IMR-90 (cell line): Measurements from ENCODE around the gene BRIP1.

Experiments
- MXI1 ChIP-seq: IDR thresholded peaks from 2 replicates; pipeline ENCODE4 v1.6.1; 2012; ENCODE audit warnings: low read depth, mild to moderate bottlenecking, low read length, moderate library complexity, borderline replicate concordance
- POLR2A ChIP-seq: IDR thresholded peaks from 2 replicates; pipeline ENCODE4 v1.6.1; 2012; ENCODE audit warnings: mild to moderate bottlenecking, low read depth, low read length
- RCOR1 ChIP-seq: IDR thresholded peaks from 2 replicates; pipeline ENCODE4 v1.6.1; 2012; ENCODE audit warnings: mild to moderate bottlenecking, low read length, improper control_type of control experiment; ENCODE audit not compliant: insufficient replicate concordance
- TF ChIP-seq, protein P1 (sequence below): conservative IDR thresholded peaks from 2 replicates; pipeline ENCODE4 v1.5.1; 2012; ENCODE audit warnings: mild to moderate bottlenecking, low read depth, low read length, improper control_type of control experiment

DNA sequence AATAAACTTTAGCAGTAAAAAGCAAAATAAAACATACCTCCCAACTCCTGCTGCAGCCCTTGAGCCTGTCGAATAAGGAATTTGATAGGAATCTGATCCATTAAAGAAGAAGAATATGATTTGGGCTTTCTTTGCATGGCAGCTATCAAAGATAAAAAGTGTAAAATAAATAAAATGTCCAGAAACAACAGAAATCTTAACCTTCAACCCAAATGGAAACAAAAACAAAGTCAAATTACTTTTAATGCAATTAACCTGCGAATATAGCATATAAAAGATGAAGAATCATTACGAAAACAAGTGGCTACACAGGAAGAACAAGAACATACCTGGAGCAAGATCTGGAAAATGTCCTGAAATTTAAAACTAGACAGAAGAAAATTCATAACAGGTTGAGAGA, 21.5 kb upstream of the BRIP1 start:
- TF ChIP-seq MXI1: no peak
- no peak for TF ChIP-seq RCOR1
- no peak for TF ChIP-seq POLR2A
- TF ChIP-seq, protein P1, sequence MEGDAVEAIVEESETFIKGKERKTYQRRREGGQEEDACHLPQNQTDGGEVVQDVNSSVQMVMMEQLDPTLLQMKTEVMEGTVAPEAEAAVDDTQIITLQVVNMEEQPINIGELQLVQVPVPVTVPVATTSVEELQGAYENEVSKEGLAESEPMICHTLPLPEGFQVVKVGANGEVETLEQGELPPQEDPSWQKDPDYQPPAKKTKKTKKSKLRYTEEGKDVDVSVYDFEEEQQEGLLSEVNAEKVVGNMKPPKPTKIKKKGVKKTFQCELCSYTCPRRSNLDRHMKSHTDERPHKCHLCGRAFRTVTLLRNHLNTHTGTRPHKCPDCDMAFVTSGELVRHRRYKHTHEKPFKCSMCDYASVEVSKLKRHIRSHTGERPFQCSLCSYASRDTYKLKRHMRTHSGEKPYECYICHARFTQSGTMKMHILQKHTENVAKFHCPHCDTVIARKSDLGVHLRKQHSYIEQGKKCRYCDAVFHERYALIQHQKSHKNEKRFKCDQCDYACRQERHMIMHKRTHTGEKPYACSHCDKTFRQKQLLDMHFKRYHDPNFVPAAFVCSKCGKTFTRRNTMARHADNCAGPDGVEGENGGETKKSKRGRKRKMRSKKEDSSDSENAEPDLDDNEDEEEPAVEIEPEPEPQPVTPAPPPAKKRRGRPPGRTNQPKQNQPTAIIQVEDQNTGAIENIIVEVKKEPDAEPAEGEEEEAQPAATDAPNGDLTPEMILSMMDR: no peak
